ENCODE results near the gene SALL4.
A peak's percentile ranks its signal among the peaks of the same experiment; 100 is the strongest.
"Not testable (repeated sequence)": the region's sequence is repeated elsewhere in the genome, so short reads cannot be mapped to it uniquely, and the experiment has no call there.

Gene SALL4

GRCh38 chr20:51763965-51764602 lies 38.2 kb downstream of the SALL4 start:
- DNase-seq = peak; percentile 23

GRCh38 chr20:51760905-51761546 lies 41.3 kb downstream of the SALL4 start:
- DNase-seq = no peak

- no peak for DNase-seq
These were observed 42.4 kb downstream of the SALL4 start for GRCh38 chr20:51759769-51760510.

- DNase-seq = no peak
These were observed 43.3 kb downstream of the SALL4 start for GRCh38 chr20:51758978-51759544.

GRCh38 chr20:51757226-51757625 lies 45.1 kb downstream of the SALL4 start:
- no peak for DNase-seq

- no peak for DNase-seq
These were observed 45.7 kb downstream of the SALL4 start for GRCh38 chr20:51756653-51757052.

- DNase-seq = not testable (repeated sequence)
These were observed 49.1 kb downstream of the SALL4 start for GRCh38 chr20:51753220-51753619.

- no peak for DNase-seq
These were observed 49.9 kb downstream of the SALL4 start for GRCh38 chr20:51752343-51752951.

- no peak for DNase-seq
These were observed 51.4 kb downstream of the SALL4 start for GRCh38 chr20:51750770-51751388.

- DNase-seq = peak; percentile 60
These were observed 52.1 kb downstream of the SALL4 start for GRCh38 chr20:51750037-51750769.

GRCh38 chr20:51749674-51750036 lies 52.7 kb downstream of the SALL4 start:
- DNase-seq = no peak

GRCh38 chr20:51747182-51747911 lies 55.0 kb downstream of the SALL4 start:
- no peak for DNase-seq

GRCh38 chr20:51745804-51746203 lies 56.5 kb downstream of the SALL4 start:
- no peak for DNase-seq

- no peak for DNase-seq
These were observed 61.5 kb downstream of the SALL4 start for GRCh38 chr20:51740838-51741237.

- DNase-seq = not testable (repeated sequence)
These were observed 62.0 kb downstream of the SALL4 start for GRCh38 chr20:51740308-51740707.

GRCh38 chr20:51739722-51740249 lies 62.5 kb downstream of the SALL4 start:
- DNase-seq = no peak

GRCh38 chr20:51738877-51739447 lies 63.4 kb downstream of the SALL4 start:
- no peak for DNase-seq

GRCh38 chr20:51738261-51738660 lies 64.1 kb downstream of the SALL4 start:
- DNase-seq = not testable (repeated sequence)

- no peak for DNase-seq
These were observed 65.4 kb downstream of the SALL4 start for GRCh38 chr20:51736947-51737346.

- no peak for DNase-seq
These were observed 66.4 kb downstream of the SALL4 start for GRCh38 chr20:51735728-51736600.
